ENCODE results near the gene PCDHB6.
A peak's percentile ranks its signal among the peaks of the same experiment; 100 is the strongest.
"Not testable (repeated sequence)": the region's sequence is repeated elsewhere in the genome, so short reads cannot be mapped to it uniquely, and the experiment has no call there.

PCDHB6 gene

GRCh38 chr5:141149812-141150211, at the start of gene PCDHB6:
PCDHB6 (plus strand) TSS chr5:141150057; CDS start chr5:141150258, 201 bp downstream.
- no peak for DNase-seq

GRCh38 chr5:141100243-141100805, 49.5 kb upstream of the PCDHB6 start, which contains the start of gene PCDHB3:
PCDHB3 (plus strand) TSS chr5:141100473; CDS start chr5:141100650, 177 bp downstream.
- peak; percentile 67 for DNase-seq

- DNase-seq: no peak
These were observed 48.8 kb upstream of the PCDHB6 start for GRCh38 chr5:141101059-141101458.

GRCh38 chr5:141102070-141102469, 47.8 kb upstream of the PCDHB6 start:
- not testable (repeated sequence) for DNase-seq

GRCh38 chr5:141102471-141102870, 47.4 kb upstream of the PCDHB6 start:
- DNase-seq: not testable (repeated sequence)

GRCh38 chr5:141105350-141105749, 44.5 kb upstream of the PCDHB6 start:
- DNase-seq: no peak

GRCh38 chr5:141119250-141119649, 30.6 kb upstream of the PCDHB6 start:
- no peak for DNase-seq

- DNase-seq: no peak
These were observed 28.3 kb upstream of the PCDHB6 start, which contains the start of gene PCDHB4 for GRCh38 chr5:141121563-141121962. PCDHB4 (plus strand) TSS chr5:141121818; CDS start chr5:141121999, 181 bp downstream.

GRCh38 chr5:141121985-141122384, 27.9 kb upstream of the PCDHB6 start:
- DNase-seq: no peak

- not testable (repeated sequence) for DNase-seq
These were observed 26.3 kb upstream of the PCDHB6 start for GRCh38 chr5:141123396-141124135.

GRCh38 chr5:141127305-141127704, 22.6 kb upstream of the PCDHB6 start:
- no peak for DNase-seq

GRCh38 chr5:141135030-141135717, 14.7 kb upstream of the PCDHB6 start, which contains the start of gene PCDHB5:
PCDHB5 (plus strand) TSS chr5:141135206; CDS start chr5:141135435, 229 bp downstream.
- DNase-seq: no peak

- no peak for DNase-seq
These were observed 14.1 kb upstream of the PCDHB6 start for GRCh38 chr5:141135718-141136266.

GRCh38 chr5:141137346-141137745, 12.5 kb upstream of the PCDHB6 start:
- not testable (repeated sequence) for DNase-seq

- no peak for DNase-seq
These were observed 551 bp downstream of the PCDHB6 start for GRCh38 chr5:141150224-141150992.

GRCh38 chr5:141150993-141151325, 1.1 kb downstream of the PCDHB6 start:
- no peak for DNase-seq

- DNase-seq: not testable (repeated sequence)
These were observed 1.8 kb downstream of the PCDHB6 start for GRCh38 chr5:141151632-141152031.

- not testable (repeated sequence) for DNase-seq
These were observed 2.2 kb downstream of the PCDHB6 start for GRCh38 chr5:141152096-141152495.

GRCh38 chr5:141155540-141156374, 5.9 kb downstream of the PCDHB6 start:
- no peak for DNase-seq

GRCh38 chr5:141157356-141157755, 7.5 kb downstream of the PCDHB6 start:
- not testable (repeated sequence) for DNase-seq

GRCh38 chr5:141157901-141158300, 8.0 kb downstream of the PCDHB6 start:
- DNase-seq: not testable (repeated sequence)

All from GOT3 (cell line).